Activated CD8-positive, alpha-beta memory T cell treated with anti-CD3 and anti-CD28 coated beads for 4 hours (primary cell): ENCODE data around the gene BAG2.

Source experiments
- DNase-seq, 2 donors: peaks; one replicate each; pipeline ENCODE4 v3.0.0-alpha.2; 2020; ENCODE audit warnings: low read depth in 2 of 2

The BAG2 gene

DNA sequence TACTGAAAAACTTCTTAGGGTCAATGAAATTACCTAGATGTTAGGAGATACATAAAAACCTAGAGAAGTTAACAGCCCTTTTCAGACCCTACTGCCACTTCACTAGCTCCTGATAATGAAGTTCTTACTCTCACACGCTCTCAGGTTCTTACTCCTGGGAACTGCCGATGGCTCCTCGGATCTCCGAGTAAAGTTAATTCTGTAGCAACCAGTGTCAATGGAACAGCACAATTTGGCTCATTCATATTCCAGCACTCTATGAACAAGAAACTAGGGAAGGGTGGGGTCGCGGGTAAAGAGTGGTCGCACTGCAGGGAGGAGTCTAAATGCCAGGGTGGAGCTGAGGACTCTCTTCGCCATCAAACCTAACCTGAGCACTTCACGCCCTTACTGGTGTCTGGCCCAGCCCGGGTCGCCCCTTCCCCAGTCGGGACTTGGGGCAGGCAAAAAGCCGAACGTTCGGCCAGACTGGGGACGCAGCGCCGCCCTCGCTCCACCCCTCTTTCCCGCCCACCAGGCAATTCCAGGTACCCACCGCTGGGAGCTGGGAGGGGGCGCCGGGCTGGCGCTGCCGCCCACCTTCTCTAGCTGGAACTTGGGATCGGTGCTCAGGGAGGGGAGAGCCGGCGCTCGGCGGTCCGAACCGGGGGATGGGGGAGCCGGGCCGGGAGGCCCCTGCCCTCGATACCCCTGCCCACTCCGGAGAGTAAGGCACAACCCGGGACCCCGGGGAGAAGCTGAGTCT is 49.2 kb downstream of the BAG2 start:
- DNase-seq = peak in 1 of 2 donors; percentile 12

DNA sequence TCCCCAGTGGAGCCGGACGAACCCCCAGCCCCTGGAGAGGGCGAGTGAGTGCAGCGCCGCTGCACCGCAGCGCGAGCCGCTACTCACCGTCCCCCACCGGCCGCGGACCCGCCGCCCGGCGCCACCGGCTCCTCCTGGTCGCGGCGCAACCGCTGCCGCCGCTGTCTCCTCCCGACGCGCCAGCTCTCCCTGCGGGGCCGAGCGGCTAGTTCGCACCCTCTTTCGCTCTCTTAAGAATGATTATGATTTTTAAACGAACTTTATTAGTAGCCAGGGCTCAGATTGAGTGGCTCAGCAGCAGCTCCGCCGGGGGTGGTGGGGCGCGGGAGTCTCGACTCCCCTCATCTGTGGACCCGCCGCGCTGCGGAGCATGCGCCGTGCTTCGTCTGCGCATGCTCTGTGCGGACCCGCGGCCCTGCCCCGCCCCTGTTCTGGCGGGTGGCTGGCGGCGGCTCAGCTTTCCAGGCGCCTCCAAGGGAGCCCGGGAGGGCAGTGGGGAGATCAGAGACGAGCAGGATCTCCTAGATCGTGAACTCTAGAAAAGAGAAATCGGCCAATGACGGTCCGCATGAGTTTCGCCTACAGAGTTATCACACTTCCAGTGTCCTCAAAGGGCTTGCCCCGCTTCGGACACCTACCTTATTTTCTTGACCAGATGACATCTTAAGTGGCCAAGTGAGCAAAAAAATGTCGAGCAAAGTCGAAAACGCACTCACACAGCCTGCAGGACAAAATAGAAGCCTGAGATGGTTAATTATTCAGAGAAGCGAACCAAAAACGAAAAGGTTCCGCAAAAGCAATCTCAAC is 50.0 kb downstream of the BAG2 start, which contains the start of gene RAB23:
Gene RAB23, minus strand, starts transcription at position 372 of the 807 bp plus-strand sequence. CDS start 11,927 bp downstream, outside the sequence.
- peak; percentile 65 to 68 for DNase-seq

DNA sequence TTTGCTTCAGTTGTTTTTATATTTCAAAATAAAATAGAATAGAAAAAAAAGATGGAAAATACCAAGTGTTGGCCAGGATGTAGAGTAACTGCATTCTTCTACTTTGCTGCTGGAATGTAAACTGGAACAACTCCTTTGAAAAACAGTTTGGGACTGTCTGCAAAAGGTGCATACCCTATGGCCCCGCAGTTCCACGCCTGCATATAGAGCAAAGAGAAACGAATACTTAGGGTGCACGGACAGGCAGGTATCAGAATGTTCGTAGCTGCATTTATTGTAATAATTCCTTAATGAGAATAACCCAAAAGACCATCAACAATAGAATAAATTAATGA is 50.6 kb downstream of the BAG2 start:
- DNase-seq = no peak

DNA sequence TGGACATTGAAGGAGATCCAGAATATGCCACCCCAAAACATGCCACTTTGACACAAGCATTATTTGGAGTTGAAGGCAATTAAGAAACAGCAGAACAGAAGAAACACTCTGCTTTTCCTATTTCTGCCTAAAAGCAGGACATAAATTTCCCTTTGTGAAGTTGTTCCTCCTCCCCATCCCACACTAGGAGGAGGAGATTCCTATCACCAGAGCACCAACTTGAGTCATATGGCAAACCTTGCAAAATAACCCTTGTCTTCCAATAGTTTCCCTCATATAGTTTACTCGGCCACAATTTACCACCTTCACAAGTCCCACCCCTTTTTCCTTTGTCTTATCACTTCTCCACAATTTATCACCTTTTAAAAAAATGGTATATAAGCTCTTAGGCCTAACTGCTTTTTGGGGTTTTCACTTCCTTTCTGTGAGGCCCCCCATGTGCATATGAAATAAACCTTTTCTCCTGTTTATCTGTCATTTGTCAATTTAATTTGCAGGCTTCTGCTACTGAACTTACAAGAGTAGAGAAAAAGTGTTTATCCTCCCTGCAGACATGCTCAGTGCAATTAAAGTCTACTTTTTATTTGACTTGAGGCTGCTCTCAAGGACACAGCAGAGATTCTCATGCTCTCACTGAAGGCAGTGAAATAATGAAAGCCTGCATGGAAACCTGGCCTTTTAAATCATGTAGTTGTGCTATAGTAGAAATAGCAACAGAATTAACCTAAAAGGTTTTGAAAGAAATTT is 52.8 kb downstream of the BAG2 start:
- DNase-seq = no peak

DNA sequence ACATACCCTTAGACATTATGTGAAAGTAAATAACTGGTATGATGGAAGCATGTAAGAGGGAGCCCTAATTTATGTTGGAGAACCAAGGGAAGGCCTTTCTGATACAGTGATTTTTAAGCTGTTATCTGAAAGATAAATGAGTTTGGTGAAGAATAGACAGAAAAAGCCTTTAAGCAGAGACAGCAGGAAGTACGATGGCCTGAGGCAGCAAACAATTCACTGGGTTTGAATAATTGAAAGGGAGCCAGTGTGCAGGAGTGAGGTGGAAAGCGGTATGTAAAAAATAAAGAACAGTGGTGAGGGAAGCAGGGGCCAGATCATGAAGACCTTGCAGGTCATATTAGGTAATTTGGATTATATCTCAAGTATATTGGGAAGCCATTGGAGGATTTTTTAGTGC is 54.1 kb downstream of the BAG2 start:
- no peak for DNase-seq
